Vagina (tissue), 2 donors: ENCODE data around the gene DENND1A.

Experiments used
- CTCF ChIP-seq, 3 experiments: fragments of 450-650 bp in 2 of 3; fragments of 200-600 bp in 1 of 3; sonication (generic) in 1 of 3; IDR thresholded peaks; one replicate each; pipeline ENCODE4 v1.5.1; 2017 to 2019; ENCODE audit warnings: antibody characterized with exemption in 3 of 3, mild to moderate bottlenecking in 2 of 3, moderate library complexity in 2 of 3
- POLR2A ChIP-seq, 2 donors: fragments of 450-650 bp; IDR thresholded peaks; one replicate each; pipeline ENCODE4 v1.6.1; 2017; ENCODE audit warnings: antibody characterized with exemption in 2 of 2, mild to moderate bottlenecking in 2 of 2, moderate library complexity in 2 of 2
- POLR2AphosphoS5 ChIP-seq, 2 donors: sonication (generic); formaldehyde crosslinking; IDR thresholded peaks; one replicate each; pipeline ENCODE4 v1.9.0; 2017; ENCODE audit warnings: antibody characterized with exemption in 2 of 2, mild to moderate bottlenecking in 2 of 2, low read depth in 1 of 2; ENCODE audit not compliant: insufficient read depth in 1 of 2

GRCh38 chr9:123865226-123866000 lies 64.5 kb downstream of the DENND1A start:
- TF ChIP-seq CTCF (IDR thresholded peaks at IDR 0.05) (no peak), POLR2A (IDR thresholded peaks at IDR 0.05) (no peak), POLR2AphosphoS5 (IDR thresholded peaks at IDR 0.05; ENCODE audit: insufficient read depth in 1 of 2, low read depth in 1 of 2) (no peak)
